K562 (cell line): Measurements from ENCODE around the gene ACTL7B. TPM values are rescaled to one million over a fixed set of nuclear protein-coding genes. Genes with fewer than 3 reads are reported as not detected.

Source experiments
- CTBP1 ChIP-seq: fragments of 450-650 bp; IDR thresholded peaks from 2 replicates; pipeline ENCODE4 v1.6.1; 2016; ENCODE audit warnings: borderline replicate concordance
- GATA2 ChIP-seq: sonication (generic); formaldehyde crosslinking; IDR thresholded peaks from 2 replicates; pipeline ENCODE4 v1.4.0; 2020; ENCODE audit warnings: mild to moderate bottlenecking, missing genetic modification reagents
- MEF2D ChIP-seq: conservative IDR thresholded peaks from 2 replicates; pipeline ENCODE4 v1.6.1; 2016; ENCODE audit warnings: low read depth, missing genetic modification characterization, missing compliant biosample characterization
- MIER1 ChIP-seq: fragments of 450-650 bp; IDR thresholded peaks from 2 replicates; pipeline ENCODE4 v1.6.1; 2016; ENCODE audit warnings: antibody characterized with exemption, mild to moderate bottlenecking, low read depth
- MTA2 ChIP-seq: fragments of 450-650 bp; IDR thresholded peaks from 2 replicates; pipeline ENCODE4 v1.6.1; 2016; ENCODE audit warnings: low read depth
- POLR2AphosphoS5 ChIP-seq: IDR thresholded peaks from 2 replicates; pipeline ENCODE4 v1.6.1; 2011; ENCODE audit warnings: mild to moderate bottlenecking, low read depth, low read length, moderate library complexity; ENCODE audit not compliant: control insufficient read depth, insufficient read depth
- RBM39 ChIP-seq: fragments of 200-400 bp; formaldehyde crosslinking; optimal IDR thresholded peaks from 2 replicates; pipeline ENCODE3; 2018; ENCODE audit warnings: low read depth, low read length
- SMARCE1 ChIP-seq: fragments of 450-650 bp; IDR thresholded peaks from 2 replicates; pipeline ENCODE4 v1.7.1; 2016; ENCODE audit warnings: mild to moderate bottlenecking
- TAL1 ChIP-seq: fragments of 450-650 bp; IDR thresholded peaks from 2 replicates; pipeline ENCODE4 v1.6.1; 2016; ENCODE audit warnings: mild to moderate bottlenecking
- ZBTB1 ChIP-seq: sonication (generic); formaldehyde crosslinking; IDR thresholded peaks from 2 replicates; pipeline ENCODE4 v1.8.1; 2023; ENCODE audit warnings: missing genetic modification reagents, low read depth, mild to moderate bottlenecking, borderline replicate concordance
- ZNF3 ChIP-seq: fragments of 250-450 bp; sonication (Bioruptor Pico); IDR thresholded peaks from 2 replicates; pipeline ENCODE4 v1.5.0; 2021; ENCODE audit warnings: mild to moderate bottlenecking, moderate library complexity
- polyA plus RNA-seq, 8 experiments: library from polyadenylated mRNA; depleted of rRNA in 4 of 8; stranded (reverse) in 5 of 8; unstranded in 3 of 8; fragments of >200 nt; fragmentation: Nextera tagmentation in 2 of 8; fragmentation: Illumina TruSeq in 1 of 8; extraction: Ambion mirVana in 2 of 8; extraction: Trizol in 1 of 8; gene quantifications; 2 replicates each; pipeline versions ENCODE4 v1.2.1 to v1.2.3, GENCODE V29; 2011 to 2014; ENCODE audit warnings: inconsistent platforms in 1 of 8, missing spikeins in 1 of 8
- total RNA-seq, 7 experiments: library from RNA; depleted of rRNA in 6 of 7; stranded (reverse); fragments of >200 nt in 6 of 7; fragmentation: Illumina TruSeq in 2 of 7; extraction: Trizol in 2 of 7; gene quantifications; 2 replicates each; pipeline versions ENCODE4 v1.2.1 to v1.2.3, GENCODE V29; 2011 to 2021; ENCODE audit warnings: low replicate concordance in 1 of 7
- TF ChIP-seq, protein P1 (sequence below): sonication (generic); formaldehyde crosslinking; IDR thresholded peaks from 2 replicates; pipeline ENCODE4 v1.8.0; 2022; ENCODE audit warnings: missing genetic modification reagents, mild to moderate bottlenecking, moderate library complexity, borderline replicate concordance
- TF ChIP-seq, protein P2 (sequence below), 2 experiments: fragments of 450-650 bp in 1 of 2; IDR thresholded peaks; 2 replicates each; pipeline ENCODE4 v1.6.1; 2011 to 2017; ENCODE audit warnings: low read depth in 2 of 2, antibody characterized with exemption in 1 of 2, borderline replicate concordance in 1 of 2, low read length in 1 of 2, mild to moderate bottlenecking in 1 of 2, mixed read lengths in 1 of 2; ENCODE audit not compliant: control insufficient read depth in 1 of 2
- TF ChIP-seq, protein P3 (sequence below): sonication (generic); formaldehyde crosslinking; IDR thresholded peaks from 2 replicates; pipeline ENCODE4 v1.8.1; 2023; ENCODE audit warnings: mild to moderate bottlenecking, missing genetic modification reagents, moderate library complexity
- TF ChIP-seq, protein P4 (sequence below): fragments of 250-450 bp; sonication (Bioruptor Pico); IDR thresholded peaks from 2 replicates; pipeline ENCODE4 v1.8.0; 2022; ENCODE audit warnings: moderate library complexity, mild to moderate bottlenecking, inconsistent platforms
- TF ChIP-seq, protein P5 (sequence below), 3 experiments: IDR thresholded peaks in 2 of 3; conservative IDR thresholded peaks in 1 of 3; 2 replicates each; pipeline ENCODE4 v1.5.1; 2011 to 2012; ENCODE audit warnings: low read length in 3 of 3, mild to moderate bottlenecking in 3 of 3, control low read depth in 2 of 3, improper control_type of control experiment in 1 of 3, inconsistent platforms in 1 of 3, low read depth in 1 of 3, mixed read lengths in 1 of 3, moderate library complexity in 1 of 3; ENCODE audit not compliant: insufficient read depth in 2 of 3
- TF ChIP-seq, protein P6 (sequence below): fragments of 450-650 bp; IDR thresholded peaks from 2 replicates; pipeline ENCODE4 v1.6.1; 2016; ENCODE audit warnings: low read depth, mild to moderate bottlenecking, moderate library complexity

Gene ACTL7B
- total and polyA plus RNA-seq, 9 of the 15 experiments (the other 6 are each of a cell fraction or from before 2014, with no cell fraction given), result not detected

DNA sequence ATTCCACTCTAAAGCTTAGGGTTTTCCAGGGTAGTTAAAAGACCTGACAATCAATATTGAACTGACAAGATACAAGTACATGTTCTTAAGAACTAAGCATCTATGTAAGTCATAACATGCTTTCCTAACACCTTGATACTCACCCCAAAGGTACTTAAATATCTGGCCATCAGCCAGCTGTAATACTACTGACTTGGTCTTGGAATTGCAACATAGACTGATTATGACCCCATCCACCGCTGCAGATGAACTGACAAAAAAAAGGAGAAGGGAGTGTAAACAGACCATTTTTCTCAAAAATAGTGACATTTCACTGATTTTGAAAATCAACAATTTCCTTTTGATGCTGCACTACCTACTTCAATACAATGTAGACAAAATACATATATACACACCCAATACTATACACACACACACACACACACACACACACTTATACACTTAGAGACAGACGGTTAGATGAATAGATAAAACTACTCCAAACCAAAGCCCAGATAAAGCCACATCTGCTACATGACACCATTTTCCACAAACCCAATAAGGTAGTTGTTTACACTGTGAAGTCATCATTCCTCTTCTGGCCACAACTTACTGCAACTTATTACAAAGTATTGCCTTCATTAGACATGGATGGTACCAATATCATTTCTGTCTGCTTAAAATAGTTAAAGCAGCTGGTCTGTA, 47.8 kb upstream of the ACTL7B start (continued):
- TF ChIP-seq RBM39, result no peak
- TF ChIP-seq TAL1, result peak; percentile 56; the same call in 1 of the 2 replicates
- TF ChIP-seq GATA2, result 0 out of 2 replicates have a peak, but pooled peaks have one; percentile 14
- TF ChIP-seq, protein P1, sequence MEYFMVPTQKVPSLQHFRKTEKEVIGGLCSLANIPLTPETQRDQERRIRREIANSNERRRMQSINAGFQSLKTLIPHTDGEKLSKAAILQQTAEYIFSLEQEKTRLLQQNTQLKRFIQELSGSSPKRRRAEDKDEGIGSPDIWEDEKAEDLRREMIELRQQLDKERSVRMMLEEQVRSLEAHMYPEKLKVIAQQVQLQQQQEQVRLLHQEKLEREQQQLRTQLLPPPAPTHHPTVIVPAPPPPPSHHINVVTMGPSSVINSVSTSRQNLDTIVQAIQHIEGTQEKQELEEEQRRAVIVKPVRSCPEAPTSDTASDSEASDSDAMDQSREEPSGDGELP (CRISPR knock-in tag), result no peak
- peak; percentile 96; the same call in 1 of the 2 replicates for TF ChIP-seq SMARCE1
- TF ChIP-seq, protein P2, sequence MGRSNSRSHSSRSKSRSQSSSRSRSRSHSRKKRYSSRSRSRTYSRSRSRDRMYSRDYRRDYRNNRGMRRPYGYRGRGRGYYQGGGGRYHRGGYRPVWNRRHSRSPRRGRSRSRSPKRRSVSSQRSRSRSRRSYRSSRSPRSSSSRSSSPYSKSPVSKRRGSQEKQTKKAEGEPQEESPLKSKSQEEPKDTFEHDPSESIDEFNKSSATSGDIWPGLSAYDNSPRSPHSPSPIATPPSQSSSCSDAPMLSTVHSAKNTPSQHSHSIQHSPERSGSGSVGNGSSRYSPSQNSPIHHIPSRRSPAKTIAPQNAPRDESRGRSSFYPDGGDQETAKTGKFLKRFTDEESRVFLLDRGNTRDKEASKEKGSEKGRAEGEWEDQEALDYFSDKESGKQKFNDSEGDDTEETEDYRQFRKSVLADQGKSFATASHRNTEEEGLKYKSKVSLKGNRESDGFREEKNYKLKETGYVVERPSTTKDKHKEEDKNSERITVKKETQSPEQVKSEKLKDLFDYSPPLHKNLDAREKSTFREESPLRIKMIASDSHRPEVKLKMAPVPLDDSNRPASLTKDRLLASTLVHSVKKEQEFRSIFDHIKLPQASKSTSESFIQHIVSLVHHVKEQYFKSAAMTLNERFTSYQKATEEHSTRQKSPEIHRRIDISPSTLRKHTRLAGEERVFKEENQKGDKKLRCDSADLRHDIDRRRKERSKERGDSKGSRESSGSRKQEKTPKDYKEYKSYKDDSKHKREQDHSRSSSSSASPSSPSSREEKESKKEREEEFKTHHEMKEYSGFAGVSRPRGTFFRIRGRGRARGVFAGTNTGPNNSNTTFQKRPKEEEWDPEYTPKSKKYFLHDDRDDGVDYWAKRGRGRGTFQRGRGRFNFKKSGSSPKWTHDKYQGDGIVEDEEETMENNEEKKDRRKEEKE (IDR thresholded peaks at IDR 0.05; ENCODE audit: borderline replicate concordance in 1 of 2, control insufficient read depth in 1 of 2, low read depth in 2 of 2, low read length in 1 of 2), result no peak
- TF ChIP-seq POLR2AphosphoS5, result no peak
- TF ChIP-seq, protein P3, sequence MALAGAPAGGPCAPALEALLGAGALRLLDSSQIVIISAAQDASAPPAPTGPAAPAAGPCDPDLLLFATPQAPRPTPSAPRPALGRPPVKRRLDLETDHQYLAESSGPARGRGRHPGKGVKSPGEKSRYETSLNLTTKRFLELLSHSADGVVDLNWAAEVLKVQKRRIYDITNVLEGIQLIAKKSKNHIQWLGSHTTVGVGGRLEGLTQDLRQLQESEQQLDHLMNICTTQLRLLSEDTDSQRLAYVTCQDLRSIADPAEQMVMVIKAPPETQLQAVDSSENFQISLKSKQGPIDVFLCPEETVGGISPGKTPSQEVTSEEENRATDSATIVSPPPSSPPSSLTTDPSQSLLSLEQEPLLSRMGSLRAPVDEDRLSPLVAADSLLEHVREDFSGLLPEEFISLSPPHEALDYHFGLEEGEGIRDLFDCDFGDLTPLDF (CRISPR knock-in tag), result no peak
- TF ChIP-seq MEF2D (tag), result 0 out of 2 replicates have a peak, but pooled peaks have one; percentile 36
- no peak for TF ChIP-seq ZBTB1 (CRISPR knock-in tag)
- 0 out of 2 replicates have a peak, but pooled peaks have one; percentile 29 for TF ChIP-seq MTA2
- no peak for TF ChIP-seq MIER1
- TF ChIP-seq ZNF3 (CRISPR knock-in tag), result no peak
- TF ChIP-seq, protein P4, sequence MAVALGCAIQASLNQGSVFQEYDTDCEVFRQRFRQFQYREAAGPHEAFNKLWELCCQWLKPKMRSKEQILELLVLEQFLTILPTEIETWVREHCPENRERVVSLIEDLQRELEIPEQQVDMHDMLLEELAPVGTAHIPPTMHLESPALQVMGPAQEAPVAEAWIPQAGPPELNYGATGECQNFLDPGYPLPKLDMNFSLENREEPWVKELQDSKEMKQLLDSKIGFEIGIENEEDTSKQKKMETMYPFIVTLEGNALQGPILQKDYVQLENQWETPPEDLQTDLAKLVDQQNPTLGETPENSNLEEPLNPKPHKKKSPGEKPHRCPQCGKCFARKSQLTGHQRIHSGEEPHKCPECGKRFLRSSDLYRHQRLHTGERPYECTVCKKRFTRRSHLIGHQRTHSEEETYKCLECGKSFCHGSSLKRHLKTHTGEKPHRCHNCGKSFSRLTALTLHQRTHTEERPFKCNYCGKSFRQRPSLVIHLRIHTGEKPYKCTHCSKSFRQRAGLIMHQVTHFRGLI, result no peak
- TF ChIP-seq, protein P5, sequence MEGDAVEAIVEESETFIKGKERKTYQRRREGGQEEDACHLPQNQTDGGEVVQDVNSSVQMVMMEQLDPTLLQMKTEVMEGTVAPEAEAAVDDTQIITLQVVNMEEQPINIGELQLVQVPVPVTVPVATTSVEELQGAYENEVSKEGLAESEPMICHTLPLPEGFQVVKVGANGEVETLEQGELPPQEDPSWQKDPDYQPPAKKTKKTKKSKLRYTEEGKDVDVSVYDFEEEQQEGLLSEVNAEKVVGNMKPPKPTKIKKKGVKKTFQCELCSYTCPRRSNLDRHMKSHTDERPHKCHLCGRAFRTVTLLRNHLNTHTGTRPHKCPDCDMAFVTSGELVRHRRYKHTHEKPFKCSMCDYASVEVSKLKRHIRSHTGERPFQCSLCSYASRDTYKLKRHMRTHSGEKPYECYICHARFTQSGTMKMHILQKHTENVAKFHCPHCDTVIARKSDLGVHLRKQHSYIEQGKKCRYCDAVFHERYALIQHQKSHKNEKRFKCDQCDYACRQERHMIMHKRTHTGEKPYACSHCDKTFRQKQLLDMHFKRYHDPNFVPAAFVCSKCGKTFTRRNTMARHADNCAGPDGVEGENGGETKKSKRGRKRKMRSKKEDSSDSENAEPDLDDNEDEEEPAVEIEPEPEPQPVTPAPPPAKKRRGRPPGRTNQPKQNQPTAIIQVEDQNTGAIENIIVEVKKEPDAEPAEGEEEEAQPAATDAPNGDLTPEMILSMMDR (IDR thresholded peaks at IDR 0.05 in 2 of 3, conservative IDR thresholded peaks at IDR 0.05 in 1 of 3; ENCODE audit: insufficient read depth in 2 of 3, low read depth in 1 of 3, low read length in 3 of 3), result no peak
- peak; percentile 56; the same call in 1 of the 2 replicates for TF ChIP-seq CTBP1
- TF ChIP-seq, protein P6, sequence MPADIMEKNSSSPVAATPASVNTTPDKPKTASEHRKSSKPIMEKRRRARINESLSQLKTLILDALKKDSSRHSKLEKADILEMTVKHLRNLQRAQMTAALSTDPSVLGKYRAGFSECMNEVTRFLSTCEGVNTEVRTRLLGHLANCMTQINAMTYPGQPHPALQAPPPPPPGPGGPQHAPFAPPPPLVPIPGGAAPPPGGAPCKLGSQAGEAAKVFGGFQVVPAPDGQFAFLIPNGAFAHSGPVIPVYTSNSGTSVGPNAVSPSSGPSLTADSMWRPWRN, result peak; percentile 80
